ENCODE measurements around the gene TMEM255A.

DNA sequence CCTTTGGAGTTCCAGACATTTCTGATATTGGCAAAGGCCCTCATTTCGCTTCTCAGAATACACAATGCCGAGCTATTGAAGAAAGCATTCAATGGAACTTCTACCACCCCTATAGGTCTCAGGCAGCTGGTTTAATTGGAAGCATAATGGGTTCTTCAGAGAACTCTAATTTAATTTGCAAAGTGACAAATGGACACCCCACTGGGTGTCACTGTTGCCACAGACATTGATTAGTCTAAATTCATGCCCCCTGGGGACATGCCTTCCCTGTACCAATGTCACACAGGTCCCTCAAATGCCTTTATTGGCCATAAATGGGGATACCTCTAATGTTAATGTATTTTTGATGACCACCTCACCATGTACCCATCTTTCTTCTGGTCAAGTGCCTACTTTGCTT is 22.9 kb upstream of the TMEM255A start:
- TF ChIP-seq FOXM1 (IDR thresholded peaks at IDR 0.05; ENCODE audit: borderline replicate concordance) (no peak), BHLHE40 (IDR thresholded peaks at IDR 0.05; ENCODE audit: borderline replicate concordance) (no peak), SUZ12 (IDR thresholded peaks at IDR 0.05) (no peak), LEF1 (IDR thresholded peaks at IDR 0.05; ENCODE audit: borderline replicate concordance) (no peak), ZNF384 (IDR thresholded peaks at IDR 0.05) (no peak), L3MBTL2 (conservative IDR thresholded peaks at IDR 0.05) (no peak), SP1 (IDR thresholded peaks at IDR 0.05) (no peak), NFRKB (IDR thresholded peaks at IDR 0.05) (no peak)
- TF ChIP-seq, protein P1, sequence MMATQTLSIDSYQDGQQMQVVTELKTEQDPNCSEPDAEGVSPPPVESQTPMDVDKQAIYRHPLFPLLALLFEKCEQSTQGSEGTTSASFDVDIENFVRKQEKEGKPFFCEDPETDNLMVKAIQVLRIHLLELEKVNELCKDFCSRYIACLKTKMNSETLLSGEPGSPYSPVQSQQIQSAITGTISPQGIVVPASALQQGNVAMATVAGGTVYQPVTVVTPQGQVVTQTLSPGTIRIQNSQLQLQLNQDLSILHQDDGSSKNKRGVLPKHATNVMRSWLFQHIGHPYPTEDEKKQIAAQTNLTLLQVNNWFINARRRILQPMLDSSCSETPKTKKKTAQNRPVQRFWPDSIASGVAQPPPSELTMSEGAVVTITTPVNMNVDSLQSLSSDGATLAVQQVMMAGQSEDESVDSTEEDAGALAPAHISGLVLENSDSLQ (IDR thresholded peaks at IDR 0.05), result no peak

Measured in HEK293T (cell line).